ENCODE data around the gene ABHD2.
"Not testable (repeated sequence)": the region's sequence is repeated elsewhere in the genome, so short reads cannot be mapped to it uniquely, and the experiment has no call there.

The ABHD2 gene

GRCh38 chr15:89247446-89247845, 159.2 kb downstream of the ABHD2 start:
- DNase-seq (ENCODE audit: extremely low spot score, insufficient read length, low read depth) = no peak
- no peak for FAIRE-seq

- DNase-seq (ENCODE audit: extremely low spot score, insufficient read length, low read depth) (no peak), FAIRE-seq (no peak)
These were observed 160.3 kb downstream of the ABHD2 start for GRCh38 chr15:89248584-89248983.

GRCh38 chr15:89250142-89250541, 161.9 kb downstream of the ABHD2 start:
- FAIRE-seq = not testable (repeated sequence)

More at GRCh38 chr15:89250142-89250541, 161.9 kb downstream of the ABHD2 start:
- DNase-seq (ENCODE audit: extremely low spot score, insufficient read length, low read depth) = not testable (repeated sequence)

Data from GM18507 (cell line).